Lung (tissue), 16 donors: ENCODE results near the gene BEX3. TPM values are rescaled to one million over a fixed set of nuclear protein-coding genes. Genes with fewer than 3 reads are reported as not detected.

Experiments
- ATAC-seq: fragments of 200-7000 bp; cut with Tn5 transposase; one replicate; pipeline ENCODE4 v1.9.1; 2020; ENCODE audit warnings: moderate number of reproducible peaks; ENCODE audit not compliant: insufficient read depth, low FRiP score
- DNase-seq, 3 donors: peaks; one replicate each; pipeline ENCODE4 v3.0.0-alpha.2; 2013 to 2017
- H3K27ac ChIP-seq, 2 donors: one replicate each; pipeline ENCODE4 v1.5.1; 2013; ENCODE audit warnings: mild to moderate bottlenecking in 2 of 2, moderate library complexity in 2 of 2, control low read depth in 1 of 2, inconsistent platforms in 1 of 2, low read depth in 1 of 2, low read length in 1 of 2
- H3K27me3 ChIP-seq, 3 donors: one replicate each; pipeline ENCODE4 v1.5.1; 2013; ENCODE audit warnings: low read length in 2 of 3; ENCODE audit not compliant: control insufficient read depth in 3 of 3, insufficient read depth in 3 of 3
- H3K36me3 ChIP-seq, 4 donors: one replicate each; pipeline ENCODE4 v1.5.1; 2013; ENCODE audit warnings: low read length in 4 of 4, mild to moderate bottlenecking in 1 of 4, moderate library complexity in 1 of 4; ENCODE audit not compliant: control insufficient read depth in 4 of 4, insufficient read depth in 4 of 4
- H3K4me1 ChIP-seq, 5 donors: one replicate each; pipeline ENCODE4 v1.5.1; 2013; ENCODE audit warnings: low read length in 5 of 5, mild to moderate bottlenecking in 2 of 5, moderate library complexity in 1 of 5; ENCODE audit not compliant: control insufficient read depth in 5 of 5, insufficient read depth in 5 of 5
- H3K4me3 ChIP-seq: one replicate; pipeline ENCODE4 v1.5.1; 2013; ENCODE audit warnings: mild to moderate bottlenecking, control low read depth, moderate library complexity
- H3K9ac ChIP-seq, 2 donors: one replicate each; pipeline ENCODE4 v1.5.1; 2013; ENCODE audit warnings: low read length in 2 of 2, control low read depth in 1 of 2; ENCODE audit not compliant: insufficient read depth in 1 of 2
- H3K9me3 ChIP-seq, 4 donors: one replicate each; pipeline ENCODE4 v1.5.1; 2013; ENCODE audit warnings: low read length in 3 of 4, mild to moderate bottlenecking in 1 of 4, moderate library complexity in 1 of 4; ENCODE audit not compliant: control insufficient read depth in 4 of 4, insufficient read depth in 3 of 4
- WGBS, 2 donors: extraction: QIAGEN DNeasy Blood & Tissue Kit; methylation state at CpG; one replicate each; pipeline ENCODE4 v1.1.7; 2013; 5-methylcytosine and 5-hydroxymethylcytosine counted together
- long read RNA-seq, 5 donors: transcript quantifications; one replicate each; lab custom pipeline, GENCODE V29; 2026
- polyA plus RNA-seq, 2 donors: library from polyadenylated mRNA; stranded (reverse); fragments of 200-250 nt; gene quantifications; one replicate each; pipeline ENCODE4 v1.2.1, GENCODE V29; 2013
- total RNA-seq, 2 donors: library from RNA; depleted of rRNA in 1 of 2; stranded (reverse); fragments of >200 nt in 1 of 2; gene quantifications; one replicate each; pipeline ENCODE4 v1.2.1, GENCODE V29; 2014 to 2021
- TF ChIP-seq, protein P1 (sequence below): IDR thresholded peaks from 2 replicates; pipeline ENCODE4 v1.5.1; 2012; ENCODE audit warnings: mild to moderate bottlenecking; ENCODE audit errors: control extremely low read depth, extremely low read depth
- donor health status: control.
- donor health status: control.
- donor health status: Bipolar disorder and iron deficiency.
- donor health status: healthy.
- donor health status: DM: yes; HTN: yes; CAD: no.

Gene BEX3
- total RNA-seq (100 to 1,000 TPM in 1 of 2 donors, 10 to 100 TPM in 1; 97.6 to 145 TPM), polyA plus RNA-seq (10 to 100 TPM; 79.7 to 95.2 TPM)
- long read RNA-seq, donor 1, transcript BEX3-201 (3 exons, 921 nt) = major isoform, 271 of 398 reads
- long read RNA-seq, donor 1, transcript BEX3-204 (3 exons, 913 nt) = minor isoform, 69 of 398 reads
- long read RNA-seq, donor 1, transcript BEX3-202 (2 exons, 753 nt) = minor isoform, 21 of 398 reads
- long read RNA-seq, donor 1, partial matches to known transcripts = 37 of 398 reads
- long read RNA-seq, donor 1, other reads (novel, unspliced or antisense) = 0 of 398 reads
- long read RNA-seq, donor 2, transcript BEX3-202 (2 exons, 753 nt) = minor isoform, 9 of 176 reads
- long read RNA-seq, donor 2, transcript BEX3-204 (3 exons, 913 nt) = minor isoform, 36 of 176 reads
- long read RNA-seq, donor 2, transcript BEX3-201 (3 exons, 921 nt) = major isoform, 120 of 176 reads
- long read RNA-seq, donor 2, partial matches to known transcripts = 0 of 176 reads
- long read RNA-seq, donor 2, other reads (novel, unspliced or antisense) = 10 of 176 reads
- long read RNA-seq, donor 3, transcript BEX3-204 (3 exons, 913 nt) = minor isoform, 43 of 238 reads
- long read RNA-seq, donor 3, transcript BEX3-202 (2 exons, 753 nt) = minor isoform, 14 of 238 reads
- long read RNA-seq, donor 3, transcript BEX3-201 (3 exons, 921 nt) = major isoform, 157 of 238 reads
- long read RNA-seq, donor 3, partial matches to known transcripts = 22 of 238 reads
- long read RNA-seq, donor 3, other reads (novel, unspliced or antisense) = 0 of 238 reads
- long read RNA-seq, donor 4, transcript BEX3-204 (3 exons, 913 nt) = minor isoform, 46 of 214 reads
- long read RNA-seq, donor 4, transcript BEX3-201 (3 exons, 921 nt) = major isoform, 129 of 214 reads
- long read RNA-seq, donor 4, transcript BEX3-202 (2 exons, 753 nt) = minor isoform, 15 of 214 reads
- long read RNA-seq, donor 4, partial matches to known transcripts = 8 of 214 reads
- long read RNA-seq, donor 4, other reads (novel, unspliced or antisense) = 16 of 214 reads
- long read RNA-seq, donor 5, transcript BEX3-201 (3 exons, 921 nt) = major isoform, 327 of 477 reads
- long read RNA-seq, donor 5, transcript BEX3-202 (2 exons, 753 nt) = minor isoform, 20 of 477 reads
- long read RNA-seq, donor 5, transcript BEX3-204 (3 exons, 913 nt) = minor isoform, 92 of 477 reads
- long read RNA-seq, donor 5, partial matches to known transcripts = 16 of 477 reads
- long read RNA-seq, donor 5, other reads (novel, unspliced or antisense) = 21 of 477 reads

DNA sequence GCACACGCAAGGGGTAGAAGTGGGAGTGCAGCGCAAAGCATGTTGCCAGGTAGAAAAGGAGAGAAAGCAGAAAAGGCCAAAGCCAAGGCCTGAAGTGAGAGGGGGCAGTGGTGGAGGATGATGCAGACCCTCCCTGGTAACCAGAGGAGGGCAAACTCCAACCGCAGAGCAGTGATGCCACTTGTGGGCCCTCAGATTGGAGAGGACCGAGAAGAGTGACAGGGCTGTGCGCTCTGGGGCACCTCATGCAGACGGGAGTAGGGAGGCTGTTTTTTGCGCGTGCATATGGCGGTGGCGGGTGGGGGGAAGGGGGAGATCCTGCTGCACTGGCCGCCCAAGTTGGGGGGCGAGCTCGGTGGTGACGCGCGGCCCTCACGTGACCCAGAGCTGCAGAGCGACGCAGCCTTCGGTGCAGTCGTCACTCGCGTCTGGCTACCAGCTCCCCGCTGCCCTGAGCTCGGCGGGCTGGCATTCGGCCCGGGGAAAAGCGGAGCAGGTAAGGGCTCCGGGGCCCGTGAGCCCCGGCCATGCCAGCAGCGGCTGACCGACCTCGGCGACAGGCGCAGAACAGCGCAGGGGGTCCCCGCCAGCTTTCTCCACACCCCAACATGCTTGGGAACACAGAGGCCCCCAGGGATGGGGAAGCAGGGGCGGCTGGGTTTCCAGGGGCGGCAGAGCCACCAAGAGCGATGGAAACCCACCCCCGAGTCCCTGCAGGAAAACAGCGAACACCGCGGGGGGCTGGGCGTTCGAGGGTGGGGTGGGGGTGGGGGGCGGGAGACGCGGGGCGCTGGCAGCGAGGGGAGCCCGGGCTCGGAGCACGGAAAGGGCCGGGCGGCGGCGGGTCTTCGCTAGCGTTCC lies at the start of gene BEX3:
Gene BEX3, plus strand, starts transcription at position 421 of the 861 bp plus-strand sequence. CDS start 984 bp downstream, outside the sequence.
- Histone ChIP-seq H3K9me3 (peaks cover 0 to 4% (median 0%) of the 10 kb centered on the region in 4 donors), H3K9ac (peak within 1 kb of the TSS; percentile 49 to 71), H3K27ac (peak within 1 kb of the TSS; percentile 79 to 86), H3K36me3 (peaks cover 0 to 7% (median 0%) of the 10 kb centered on the region in 4 donors), H3K27me3 (peaks cover 0 to 23% (median 2%) of the 10 kb centered on the region in 3 donors), H3K4me3 (peak within 1 kb of the TSS; percentile 77), H3K4me1 (peaks cover 0 to 2% (median 0%) of the 10 kb centered on the region in 5 donors)
- 7 to 32% methylated on average over 26 to 62 of the region's 62 CpGs for WGBS, 2 donors
- TF ChIP-seq, protein P1, sequence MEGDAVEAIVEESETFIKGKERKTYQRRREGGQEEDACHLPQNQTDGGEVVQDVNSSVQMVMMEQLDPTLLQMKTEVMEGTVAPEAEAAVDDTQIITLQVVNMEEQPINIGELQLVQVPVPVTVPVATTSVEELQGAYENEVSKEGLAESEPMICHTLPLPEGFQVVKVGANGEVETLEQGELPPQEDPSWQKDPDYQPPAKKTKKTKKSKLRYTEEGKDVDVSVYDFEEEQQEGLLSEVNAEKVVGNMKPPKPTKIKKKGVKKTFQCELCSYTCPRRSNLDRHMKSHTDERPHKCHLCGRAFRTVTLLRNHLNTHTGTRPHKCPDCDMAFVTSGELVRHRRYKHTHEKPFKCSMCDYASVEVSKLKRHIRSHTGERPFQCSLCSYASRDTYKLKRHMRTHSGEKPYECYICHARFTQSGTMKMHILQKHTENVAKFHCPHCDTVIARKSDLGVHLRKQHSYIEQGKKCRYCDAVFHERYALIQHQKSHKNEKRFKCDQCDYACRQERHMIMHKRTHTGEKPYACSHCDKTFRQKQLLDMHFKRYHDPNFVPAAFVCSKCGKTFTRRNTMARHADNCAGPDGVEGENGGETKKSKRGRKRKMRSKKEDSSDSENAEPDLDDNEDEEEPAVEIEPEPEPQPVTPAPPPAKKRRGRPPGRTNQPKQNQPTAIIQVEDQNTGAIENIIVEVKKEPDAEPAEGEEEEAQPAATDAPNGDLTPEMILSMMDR = no peak
- peak; percentile 78 to 87 (median 86) for DNase-seq
- peak; percentile 70 for ATAC-seq

DNA sequence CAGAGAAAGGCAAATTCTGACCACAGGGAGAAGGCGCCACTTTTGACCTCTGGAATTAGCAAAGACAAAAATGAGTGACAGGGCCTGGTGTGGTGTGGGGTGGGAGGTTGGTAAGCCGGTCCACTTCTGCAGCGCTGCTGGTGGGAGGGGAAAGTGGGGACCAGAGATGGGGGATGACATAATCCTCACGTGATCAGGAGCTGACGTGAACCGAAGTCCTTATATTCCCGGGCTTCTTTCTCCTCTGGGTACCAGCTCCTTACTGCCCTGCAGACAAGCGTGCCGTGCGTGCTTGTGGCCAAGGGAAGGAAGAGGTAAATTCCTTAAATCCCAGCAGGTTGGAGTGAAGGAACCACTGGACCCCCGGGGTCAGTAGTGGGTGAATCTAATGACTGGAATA lies 46.3 kb upstream of the BEX3 start, which contains the start of gene TCEAL7:
Gene TCEAL7, plus strand, starts transcription at position 249 of the 400 bp plus-strand sequence. CDS start 1,165 bp downstream, outside the sequence.
- no peaks in the 10 kb centered on the region for H3K36me3 ChIP-seq
- peaks cover 0 to 4% (median 0%) of the 10 kb centered on the region in 5 donors for H3K4me1 ChIP-seq
- H3K9ac ChIP-seq = peak within 1 kb of the TSS; percentile 21 to 36
- no peaks in the 10 kb centered on the region for H3K9me3 ChIP-seq
- 36 to 49% methylated on average over 10 to 11 of the region's 11 CpGs for WGBS, 2 donors
- peaks cover 0 to 26% (median 16%) of the 10 kb centered on the region in 3 donors for H3K27me3 ChIP-seq
- H3K27ac ChIP-seq = no peak within 1 kb of the TSS
- peak; percentile 60 to 83 (median 71) for DNase-seq
- TF ChIP-seq, protein P1 = no peak
- ATAC-seq = no peak
- no peak within 1 kb of the TSS for H3K4me3 ChIP-seq

DNA sequence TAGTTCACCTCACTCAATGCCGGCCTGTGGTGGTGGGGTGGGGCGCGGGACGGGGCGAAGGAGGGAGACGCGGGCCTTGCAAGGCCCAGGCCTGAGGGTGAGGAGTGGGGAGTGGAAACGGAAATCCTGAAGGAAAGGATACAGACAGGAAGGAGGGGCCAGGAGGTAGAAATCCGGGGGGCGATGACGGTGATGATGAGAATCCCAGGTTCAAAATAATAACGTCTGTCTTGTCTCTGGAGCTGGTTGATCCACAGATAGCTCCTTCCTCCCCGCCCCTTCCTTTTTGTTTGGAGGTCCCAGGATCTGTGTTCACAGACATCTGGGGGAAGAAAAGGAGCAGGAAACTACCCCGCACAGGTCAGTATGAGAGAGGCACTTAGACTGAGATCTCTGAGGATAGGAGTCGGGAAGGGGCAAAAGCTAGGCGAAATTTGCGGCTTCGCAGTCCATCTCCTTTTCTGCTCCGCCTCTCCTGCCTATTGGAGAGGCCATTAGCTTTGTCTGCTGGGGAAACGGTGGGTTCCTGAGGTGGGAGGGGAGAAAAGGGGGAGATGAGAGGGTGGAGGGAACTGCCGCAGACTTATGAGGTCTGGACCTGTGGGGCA lies 45.6 kb upstream of the BEX3 start:
- Histone ChIP-seq H3K4me3 (no peak overlapping the region), H3K9ac (peak overlapping the region; percentile 21 to 36), H3K27me3 (peaks cover 0 to 25% (median 21%) of the 10 kb centered on the region in 3 donors), H3K36me3 (no peaks in the 10 kb centered on the region), H3K27ac (no peak overlapping the region), H3K9me3 (no peaks in the 10 kb centered on the region), H3K4me1 (peaks cover 0 to 4% (median 0%) of the 10 kb centered on the region in 5 donors)
- DNase-seq (peak; percentile 50 to 65 (median 56)), ATAC-seq (no peak)
- WGBS, 2 donors = 21 to 39% methylated on average over 20 to 21 of the region's 21 CpGs
- TF ChIP-seq, protein P1 = no peak
